ENCODE measurements around the gene COMT. TPM values are rescaled to one million over a fixed set of nuclear protein-coding genes. Genes with fewer than 3 reads are reported as not detected.

COMT gene
- total and polyA plus RNA-seq, 3 donors from 2014 or later, result 147 to 427 (median 278) TPM

GRCh38 chr22:19983741-19984140 lies 42.2 kb downstream of the COMT start:
- TF ChIP-seq CTCF (IDR thresholded peaks at IDR 0.05) (no peak), POLR2A (IDR thresholded peaks at IDR 0.05) (no peak)
- no peaks in the 10 kb centered on the region for H3K36me3 ChIP-seq (ENCODE audit: low read depth, missing control alignments)
- intact Hi-C loops (cut with DNase I; ENCODE audit: low total_unique reads), result no loop called here
- no peak for DNase-seq
- no peak overlapping the region for H3K27ac ChIP-seq
- WGBS, 2 donors, result 79 to 89% methylated on average over 5 of the region's 5 CpGs
- H3K4me3 ChIP-seq, result no peak overlapping the region
- H3K27me3 ChIP-seq, result no peaks in the 10 kb centered on the region
- H3K4me1 ChIP-seq, result peaks cover 8% of the 10 kb centered on the region
- no peaks in the 10 kb centered on the region for H3K9me3 ChIP-seq

- Histone ChIP-seq H3K4me3 (no peak overlapping the region), H3K9me3 (no peaks in the 10 kb centered on the region), H3K27me3 (no peaks in the 10 kb centered on the region), H3K4me1 (peaks cover 8% of the 10 kb centered on the region), H3K36me3 (ENCODE audit: low read depth, missing control alignments) (no peaks in the 10 kb centered on the region), H3K27ac (no peak overlapping the region)
- intact Hi-C loops (cut with DNase I; ENCODE audit: low total_unique reads), result no loop called here
- no peak for DNase-seq
- no peak for TF ChIP-seq CTCF (IDR thresholded peaks at IDR 0.05)
- no peak for TF ChIP-seq POLR2A (IDR thresholded peaks at IDR 0.05)
- 90 to 97% methylated on average over 4 to 19 of the region's 19 CpGs for WGBS, 2 donors
These were observed 42.7 kb downstream of the COMT start for GRCh38 chr22:19984201-19984753.

- Histone ChIP-seq H3K4me3 (no peak overlapping the region), H3K9me3 (no peaks in the 10 kb centered on the region), H3K27me3 (no peaks in the 10 kb centered on the region), H3K27ac (no peak overlapping the region), H3K36me3 (ENCODE audit: low read depth, missing control alignments) (no peaks in the 10 kb centered on the region), H3K4me1 (peaks cover 8% of the 10 kb centered on the region)
- WGBS, 2 donors, result 80 to 93% methylated on average over 7 to 11 of the region's 11 CpGs
- no peak for DNase-seq
- TF ChIP-seq CTCF (IDR thresholded peaks at IDR 0.05) (no peak), POLR2A (IDR thresholded peaks at IDR 0.05) (no peak)
- intact Hi-C loops (cut with DNase I; ENCODE audit: low total_unique reads), result no loop called here
These were observed 43.6 kb downstream of the COMT start for GRCh38 chr22:19984851-19985811.

GRCh38 chr22:19986011-19986409 lies 44.4 kb downstream of the COMT start:
- intact Hi-C loops (cut with DNase I; ENCODE audit: low total_unique reads), result no loop called here
- no peak for DNase-seq
- no peaks in the 10 kb centered on the region for H3K36me3 ChIP-seq (ENCODE audit: low read depth, missing control alignments)
- H3K27me3 ChIP-seq, result no peaks in the 10 kb centered on the region
- WGBS, 2 donors, result 40 to 50% methylated on average over 1 to 2 of the region's 2 CpGs
- H3K4me1 ChIP-seq, result peaks cover 8% of the 10 kb centered on the region
- no peaks in the 10 kb centered on the region for H3K9me3 ChIP-seq
- TF ChIP-seq CTCF (IDR thresholded peaks at IDR 0.05), result no peak
- TF ChIP-seq POLR2A (IDR thresholded peaks at IDR 0.05), result no peak
- H3K27ac ChIP-seq, result no peak overlapping the region
- H3K4me3 ChIP-seq, result peak overlapping the region in 1 of 2 donors; percentile 79
